Vagina (tissue), 2 donors: ENCODE data around the gene PCDHGB3. TPM values are rescaled to one million over a fixed set of nuclear protein-coding genes. Genes with fewer than 3 reads are reported as not detected.
"Not testable (repeated sequence)": the region's sequence is repeated elsewhere in the genome, so short reads cannot be mapped to it uniquely, and the experiment has no call there.

Source experiments
- DNase-seq, 2 donors: peaks; one replicate each; pipeline ENCODE4 v3.0.0-alpha.2; 2017; ENCODE audit errors: extremely low spot score in 2 of 2
- H3K27ac ChIP-seq: fragments of 200-600 bp; sonication (generic); one replicate; pipeline ENCODE4 v1.5.1; 2019
- H3K27me3 ChIP-seq: fragments of 200-600 bp; sonication (generic); one replicate; pipeline ENCODE4 v1.5.1; 2019
- H3K36me3 ChIP-seq, 2 donors: fragments of 200-600 bp; sonication (generic); one replicate each; pipeline ENCODE4 v1.5.1; 2017 to 2019
- H3K4me1 ChIP-seq: fragments of 200-600 bp; sonication (generic); one replicate; pipeline ENCODE4 v1.5.1; 2019
- H3K4me3 ChIP-seq, 2 donors: fragments of 200-600 bp; sonication (generic); 1 replicate in 1 of 2; 2 replicates in 1 of 2; pipeline ENCODE4 v1.5.1; 2016 to 2019
- H3K9me3 ChIP-seq: fragments of 200-600 bp; sonication (generic); one replicate; pipeline ENCODE4 v1.5.1; 2019
- CTCF ChIP-seq, 3 experiments: fragments of 450-650 bp in 2 of 3; fragments of 200-600 bp in 1 of 3; sonication (generic) in 1 of 3; IDR thresholded peaks; one replicate each; pipeline ENCODE4 v1.5.1; 2017 to 2019; ENCODE audit warnings: antibody characterized with exemption in 3 of 3, mild to moderate bottlenecking in 2 of 3, moderate library complexity in 2 of 3
- POLR2A ChIP-seq, 2 donors: fragments of 450-650 bp; IDR thresholded peaks; one replicate each; pipeline ENCODE4 v1.6.1; 2017; ENCODE audit warnings: antibody characterized with exemption in 2 of 2, mild to moderate bottlenecking in 2 of 2, moderate library complexity in 2 of 2
- POLR2AphosphoS5 ChIP-seq, 2 donors: sonication (generic); formaldehyde crosslinking; IDR thresholded peaks; one replicate each; pipeline ENCODE4 v1.9.0; 2017; ENCODE audit warnings: antibody characterized with exemption in 2 of 2, mild to moderate bottlenecking in 2 of 2, low read depth in 1 of 2; ENCODE audit not compliant: insufficient read depth in 1 of 2
- intact Hi-C: fragments of 100-400 bp; cut with DNase I; formaldehyde crosslinking; loops from one replicate; pipeline ENCODE4 v1.15.1; 2023
- total RNA-seq: library from RNA; depleted of rRNA; stranded (reverse); fragments of >200 nt; gene quantifications from one replicate; pipeline ENCODE4 v1.2.3, GENCODE V29; 2016

PCDHGB3 gene
- total RNA-seq, 1 donor from 2014 or later = 5.4 TPM

- intact Hi-C loops = no loop called here
These were observed 19.4 kb downstream of the PCDHGB3 start for GRCh38 chr5:141389153-141390042.

GRCh38 chr5:141392429-141393198 lies 22.6 kb downstream of the PCDHGB3 start, which contains the start of gene PCDHGA8:
Gene PCDHGA8, plus strand, starts transcription at chr5:141392633. Its CDS starts 181 bp downstream, at chr5:141392814.
- H3K4me3 ChIP-seq = no peak within 1 kb of the TSS
- intact Hi-C loops = no loop called here
- no peaks in the 10 kb centered on the region for H3K27me3 ChIP-seq
- H3K27ac ChIP-seq = no peak within 1 kb of the TSS
- no peak for DNase-seq
- no peak for TF ChIP-seq POLR2AphosphoS5 (IDR thresholded peaks at IDR 0.05; ENCODE audit: insufficient read depth in 1 of 2, low read depth in 1 of 2)
- TF ChIP-seq CTCF (IDR thresholded peaks at IDR 0.05) = no peak
- TF ChIP-seq POLR2A (IDR thresholded peaks at IDR 0.05) = no peak
- H3K36me3 ChIP-seq = peaks cover 0 to 9% of the 10 kb centered on the region in 2 donors
- H3K9me3 ChIP-seq = peaks cover 74% of the 10 kb centered on the region
- H3K4me1 ChIP-seq = no peaks in the 10 kb centered on the region

More at GRCh38 chr5:141389153-141390042, 19.4 kb downstream of the PCDHGB3 start:
- DNase-seq = no peak
- H3K27me3 ChIP-seq = no peaks in the 10 kb centered on the region
- H3K27ac ChIP-seq = no peak overlapping the region
- no peak overlapping the region for H3K4me3 ChIP-seq
- H3K9me3 ChIP-seq = peaks cover 71% of the 10 kb centered on the region
- peaks cover 0 to 9% of the 10 kb centered on the region in 2 donors for H3K36me3 ChIP-seq
- H3K4me1 ChIP-seq = no peaks in the 10 kb centered on the region
- no peak for TF ChIP-seq POLR2A (IDR thresholded peaks at IDR 0.05)
- no peak for TF ChIP-seq POLR2AphosphoS5 (IDR thresholded peaks at IDR 0.05; ENCODE audit: insufficient read depth in 1 of 2, low read depth in 1 of 2)
- no peak for TF ChIP-seq CTCF (IDR thresholded peaks at IDR 0.05)

- no peak overlapping the region for H3K4me3 ChIP-seq
- no peaks in the 10 kb centered on the region for H3K27me3 ChIP-seq
- H3K4me1 ChIP-seq = no peaks in the 10 kb centered on the region
- TF ChIP-seq CTCF (IDR thresholded peaks at IDR 0.05) = no peak
- no peak for TF ChIP-seq POLR2AphosphoS5 (IDR thresholded peaks at IDR 0.05; ENCODE audit: insufficient read depth in 1 of 2, low read depth in 1 of 2)
- no peak for TF ChIP-seq POLR2A (IDR thresholded peaks at IDR 0.05)
- no peak overlapping the region for H3K27ac ChIP-seq
- DNase-seq = no peak
- H3K36me3 ChIP-seq = peaks cover 0 to 9% of the 10 kb centered on the region in 2 donors
- peaks cover 75% of the 10 kb centered on the region for H3K9me3 ChIP-seq
- intact Hi-C loops = no loop called here
These were observed 23.2 kb downstream of the PCDHGB3 start for GRCh38 chr5:141393267-141393666.

- H3K4me1 ChIP-seq, intact Hi-C loops, H3K27ac ChIP-seq, H3K27me3 ChIP-seq, H3K4me3 ChIP-seq, DNase-seq: not testable (repeated sequence)
- Histone ChIP-seq H3K36me3 (peaks cover 0 to 20% of the 10 kb centered on the region in 2 donors), H3K9me3 (peaks cover 74% of the 10 kb centered on the region)
These were observed 24.6 kb downstream of the PCDHGB3 start for GRCh38 chr5:141394401-141395187.
